Upper lobe of left lung (tissue), 6 donors: ENCODE results near the gene RBM20. TPM values are rescaled to one million over a fixed set of nuclear protein-coding genes. Genes with fewer than 3 reads are reported as not detected.
"Not testable (repeated sequence)": the region's sequence is repeated elsewhere in the genome, so short reads cannot be mapped to it uniquely, and the experiment has no call there.

ENCODE experiments used
- ATAC-seq, 2 donors: fragments of 200-7000 bp; cut with Tn5 transposase; one replicate each; pipeline ENCODE4 v1.9.1; 2022; ENCODE audit warnings: mild to moderate bottlenecking in 2 of 2, moderate library complexity in 2 of 2; ENCODE audit not compliant: low FRiP score in 2 of 2
- DNase-seq, 2 donors: peaks; one replicate each; pipeline ENCODE4 v3.0.0-alpha.2; 2019 to 2020
- H3K27ac ChIP-seq, 4 donors: fragments of 200-600 bp; sonication (generic); one replicate each; pipeline ENCODE4 v1.5.1; 2016 to 2019
- H3K27me3 ChIP-seq, 4 donors: fragments of 200-600 bp; sonication (generic); one replicate each; pipeline ENCODE4 v1.5.1; 2017 to 2019
- H3K36me3 ChIP-seq, 4 donors: fragments of 200-600 bp; sonication (generic); one replicate each; pipeline ENCODE4 v1.5.1; 2016 to 2019
- H3K4me1 ChIP-seq, 4 donors: fragments of 200-600 bp; sonication (generic); one replicate each; pipeline ENCODE4 v1.5.1; 2018 to 2019
- H3K4me3 ChIP-seq, 4 donors: fragments of 200-600 bp; sonication (generic); one replicate each; pipeline ENCODE4 v1.5.1; 2017 to 2019; ENCODE audit warnings: mild to moderate bottlenecking in 2 of 4, moderate library complexity in 1 of 4
- H3K9me3 ChIP-seq, 4 donors: fragments of 200-600 bp; sonication (generic); one replicate each; pipeline ENCODE4 v1.5.1; 2018 to 2019
- EP300 ChIP-seq, 4 donors: sonication (generic); formaldehyde crosslinking; IDR thresholded peaks; one replicate each; pipeline ENCODE4 v1.5.1; 2017; ENCODE audit warnings: antibody characterized with exemption in 4 of 4, control low read depth in 2 of 4
- POLR2A ChIP-seq, 4 donors: fragments of 450-650 bp; IDR thresholded peaks; one replicate each; pipeline ENCODE4 v1.5.1; 2016 to 2017; ENCODE audit warnings: antibody characterized with exemption in 4 of 4, mild to moderate bottlenecking in 2 of 4
- POLR2AphosphoS5 ChIP-seq, 2 donors: sonication (generic); formaldehyde crosslinking; IDR thresholded peaks; one replicate each; pipeline ENCODE4 v1.5.1; 2017; ENCODE audit warnings: antibody characterized with exemption in 2 of 2
- WGBS, 2 donors: methylation state at CpG; one replicate each; pipeline ENCODE4 v1.1.5; 2017 to 2018; 5-methylcytosine and 5-hydroxymethylcytosine counted together
- total RNA-seq, 6 donors: library from RNA; depleted of rRNA in 4 of 6; stranded (reverse); fragments of >200 nt in 4 of 6; gene quantifications; one replicate each; pipeline versions ENCODE4 v1.1.0 to v1.2.1, GENCODE V29; 2016 to 2021
- TF ChIP-seq, protein P1 (sequence below), 6 experiments: fragments of 450-650 bp in 4 of 6; fragments of 200-600 bp in 2 of 6; sonication (generic) in 2 of 6; IDR thresholded peaks; one replicate each; pipeline ENCODE4 v1.5.1; 2016 to 2019; ENCODE audit warnings: antibody characterized with exemption in 6 of 6
- donor health status: DM: no; HTN: no; CAD: no; lungs with moderate emphysema.
- donor health status: DM: no; HTN: yes; CAD: no; lungs with severe emphysema.

RBM20 gene
- total RNA-seq, 6 donors from 2014 or later: 0.11 to 7.5 (median 1.5) TPM

DNA sequence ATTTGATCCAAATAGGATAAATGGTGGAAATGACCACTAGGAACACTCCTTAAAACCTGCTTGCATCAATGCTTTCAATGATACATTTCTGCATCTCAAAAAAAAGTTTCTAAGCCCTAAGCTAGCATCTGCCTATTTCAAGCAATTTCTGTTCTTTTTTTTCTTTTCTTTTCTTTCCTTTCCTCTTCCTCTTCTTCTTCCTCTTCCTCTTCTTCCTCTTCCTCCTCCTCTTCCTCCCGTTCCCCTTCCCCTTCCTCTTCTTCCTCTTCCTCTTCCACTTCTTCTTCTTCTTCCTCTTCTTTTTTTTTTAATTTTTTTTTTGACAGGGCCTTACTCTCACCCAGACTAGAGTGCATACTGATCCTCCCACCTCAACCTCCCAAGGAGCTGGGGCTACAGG is 15.4 kb downstream of the RBM20 start:
- TF ChIP-seq, protein P1, sequence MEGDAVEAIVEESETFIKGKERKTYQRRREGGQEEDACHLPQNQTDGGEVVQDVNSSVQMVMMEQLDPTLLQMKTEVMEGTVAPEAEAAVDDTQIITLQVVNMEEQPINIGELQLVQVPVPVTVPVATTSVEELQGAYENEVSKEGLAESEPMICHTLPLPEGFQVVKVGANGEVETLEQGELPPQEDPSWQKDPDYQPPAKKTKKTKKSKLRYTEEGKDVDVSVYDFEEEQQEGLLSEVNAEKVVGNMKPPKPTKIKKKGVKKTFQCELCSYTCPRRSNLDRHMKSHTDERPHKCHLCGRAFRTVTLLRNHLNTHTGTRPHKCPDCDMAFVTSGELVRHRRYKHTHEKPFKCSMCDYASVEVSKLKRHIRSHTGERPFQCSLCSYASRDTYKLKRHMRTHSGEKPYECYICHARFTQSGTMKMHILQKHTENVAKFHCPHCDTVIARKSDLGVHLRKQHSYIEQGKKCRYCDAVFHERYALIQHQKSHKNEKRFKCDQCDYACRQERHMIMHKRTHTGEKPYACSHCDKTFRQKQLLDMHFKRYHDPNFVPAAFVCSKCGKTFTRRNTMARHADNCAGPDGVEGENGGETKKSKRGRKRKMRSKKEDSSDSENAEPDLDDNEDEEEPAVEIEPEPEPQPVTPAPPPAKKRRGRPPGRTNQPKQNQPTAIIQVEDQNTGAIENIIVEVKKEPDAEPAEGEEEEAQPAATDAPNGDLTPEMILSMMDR (IDR thresholded peaks at IDR 0.05): no peak
- TF ChIP-seq POLR2A (IDR thresholded peaks at IDR 0.05) (no peak), EP300 (IDR thresholded peaks at IDR 0.05) (no peak), POLR2AphosphoS5 (IDR thresholded peaks at IDR 0.05) (no peak)
- no peak for DNase-seq

DNA sequence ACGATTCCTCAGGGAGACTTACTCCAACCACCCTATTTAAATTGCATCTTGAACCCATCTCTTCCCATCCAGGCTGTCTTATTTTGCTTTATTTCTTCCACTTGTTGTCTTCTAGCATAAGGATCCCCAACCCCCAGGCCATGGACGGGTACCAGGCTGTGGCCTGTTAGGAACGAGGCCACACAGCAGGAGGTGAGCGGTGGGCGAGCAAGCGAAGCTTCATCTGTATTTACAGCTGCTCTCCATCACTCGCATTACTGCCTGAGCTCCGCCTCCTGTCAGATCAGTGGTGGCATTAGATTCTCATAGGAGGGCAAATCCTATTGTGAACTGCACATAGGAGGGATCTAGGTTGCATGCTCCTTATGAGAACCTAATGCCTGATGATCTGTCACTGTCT is 16.2 kb downstream of the RBM20 start:
- not testable (repeated sequence) for H3K9me3 ChIP-seq, H3K4me1 ChIP-seq, ATAC-seq, H3K27me3 ChIP-seq, H3K36me3 ChIP-seq, H3K27ac ChIP-seq, DNase-seq, H3K4me3 ChIP-seq
- WGBS, 2 donors: 83% methylated on average over 8 of the region's 8 CpGs

More for the DNA sequence above, 15.4 kb downstream of the RBM20 start:
- no peaks in the 10 kb centered on the region for H3K27me3 ChIP-seq
- no peaks in the 10 kb centered on the region for H3K9me3 ChIP-seq
- H3K4me1 ChIP-seq: no peaks in the 10 kb centered on the region
- no peak overlapping the region for H3K27ac ChIP-seq
- no peak for ATAC-seq
- no peak overlapping the region for H3K4me3 ChIP-seq
- no peaks in the 10 kb centered on the region for H3K36me3 ChIP-seq
- 61 to 67% methylated on average over 1 of the region's 1 CpG for WGBS, 2 donors

DNA sequence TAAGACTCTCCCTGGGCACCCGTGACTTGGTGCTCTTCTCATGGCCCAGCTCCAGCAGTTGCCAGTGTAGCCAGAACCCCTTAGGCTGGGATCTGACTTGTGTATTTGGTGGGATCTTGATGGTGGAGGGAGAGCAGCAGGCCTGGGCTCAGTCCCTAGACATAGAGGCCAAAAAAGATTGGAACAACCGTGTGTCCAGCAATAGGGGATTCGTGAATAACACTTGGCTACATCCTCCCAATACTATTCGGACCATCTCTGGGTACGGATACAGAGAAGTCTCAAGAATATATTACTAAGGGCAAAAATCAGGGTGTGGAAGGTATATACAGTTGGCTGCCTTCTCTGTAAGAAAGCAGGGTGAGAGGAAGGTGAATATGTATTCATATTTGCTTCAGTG is 17.2 kb downstream of the RBM20 start:
- no peak overlapping the region for H3K27ac ChIP-seq
- TF ChIP-seq POLR2A (IDR thresholded peaks at IDR 0.05): no peak
- no peak for TF ChIP-seq POLR2AphosphoS5 (IDR thresholded peaks at IDR 0.05)
- TF ChIP-seq, protein P1 (IDR thresholded peaks at IDR 0.05): no peak
- no peak for TF ChIP-seq EP300 (IDR thresholded peaks at IDR 0.05)
- H3K4me3 ChIP-seq: no peak overlapping the region
- no peaks in the 10 kb centered on the region for H3K27me3 ChIP-seq
- H3K9me3 ChIP-seq: no peaks in the 10 kb centered on the region
- 80 to 92% methylated on average over 5 of the region's 5 CpGs for WGBS, 2 donors
- no peaks in the 10 kb centered on the region for H3K36me3 ChIP-seq
- DNase-seq (no peak), ATAC-seq (no peak)
- no peaks in the 10 kb centered on the region for H3K4me1 ChIP-seq

DNA sequence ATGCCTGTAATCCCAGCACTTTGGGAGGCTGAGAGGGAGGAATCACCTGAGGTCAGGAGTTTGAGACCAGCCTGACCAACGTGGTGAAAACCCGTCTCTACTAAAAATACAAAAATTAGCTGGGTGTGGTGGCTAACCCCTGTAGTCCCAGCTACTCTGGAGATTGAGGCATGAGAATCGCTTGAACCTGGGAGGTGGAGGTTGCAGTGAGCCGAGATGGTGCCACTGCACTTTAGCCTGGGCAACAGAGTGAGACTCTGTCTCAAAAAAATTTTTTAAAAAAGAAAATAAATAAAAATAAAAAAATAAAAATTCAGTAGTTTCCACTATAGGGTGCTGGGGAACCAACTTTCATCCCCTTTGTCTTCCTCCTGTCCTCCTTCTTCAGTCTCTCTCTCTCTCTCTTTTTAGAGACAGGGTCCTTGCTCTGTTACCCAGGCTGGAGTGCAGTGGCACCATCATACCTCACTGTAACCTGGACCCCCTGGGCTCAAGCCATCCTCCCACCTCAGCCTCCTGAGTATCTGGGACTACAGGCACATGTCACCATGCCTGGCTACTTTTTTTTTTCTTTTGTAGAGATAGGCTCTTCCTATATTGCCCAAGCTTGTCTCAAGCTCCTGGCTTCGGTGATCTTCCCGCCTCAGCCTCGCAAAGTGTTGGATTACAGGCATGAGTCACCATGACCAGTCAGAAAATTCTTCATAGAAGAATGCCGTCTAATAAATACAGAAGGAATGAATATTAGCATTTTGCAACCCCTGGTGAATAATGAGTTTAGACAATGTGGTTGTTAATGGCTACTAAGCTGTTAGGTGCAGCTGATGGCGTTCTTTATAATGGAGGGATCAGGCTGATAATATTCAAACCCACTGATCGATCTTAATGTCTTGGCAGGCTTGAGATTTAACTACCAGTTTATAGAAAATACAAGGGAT is 20.6 kb downstream of the RBM20 start:
- DNase-seq (no peak), ATAC-seq (peak in 1 of 2 donors; percentile 65)
- no peak for TF ChIP-seq POLR2AphosphoS5 (IDR thresholded peaks at IDR 0.05)
- TF ChIP-seq, protein P1 (IDR thresholded peaks at IDR 0.05): no peak
- no peak for TF ChIP-seq EP300 (IDR thresholded peaks at IDR 0.05)
- TF ChIP-seq POLR2A (IDR thresholded peaks at IDR 0.05): no peak
- H3K9me3 ChIP-seq: no peaks in the 10 kb centered on the region
- no peak overlapping the region for H3K4me3 ChIP-seq
- no peaks in the 10 kb centered on the region for H3K36me3 ChIP-seq
- no peaks in the 10 kb centered on the region for H3K27me3 ChIP-seq
- no peak overlapping the region for H3K27ac ChIP-seq
- no peaks in the 10 kb centered on the region for H3K4me1 ChIP-seq
- WGBS, 2 donors: 77 to 80% methylated on average over 10 of the region's 10 CpGs

DNA sequence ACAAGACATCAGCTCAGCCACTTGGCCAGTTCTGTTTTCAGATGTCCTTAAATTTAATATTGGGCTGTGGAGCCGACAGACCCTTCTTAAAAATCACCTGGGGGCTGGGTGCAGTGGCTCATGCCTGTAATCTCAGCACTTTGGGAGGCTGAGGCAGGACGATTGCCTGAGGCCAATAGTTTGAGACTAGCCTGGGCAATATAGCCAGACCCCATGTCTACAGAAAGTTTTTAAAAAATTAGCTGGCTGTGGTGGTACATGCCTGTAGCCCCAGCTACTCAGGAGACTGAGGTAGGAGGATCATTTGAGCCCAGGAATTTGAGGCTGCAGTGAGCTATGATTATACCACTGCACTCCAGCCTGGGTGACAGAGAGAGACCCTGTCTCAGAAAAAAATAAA is 22.1 kb downstream of the RBM20 start:
- H3K4me1 ChIP-seq, DNase-seq, H3K36me3 ChIP-seq, H3K27me3 ChIP-seq, ATAC-seq, H3K9me3 ChIP-seq, H3K4me3 ChIP-seq, H3K27ac ChIP-seq: not testable (repeated sequence)
- WGBS, 2 donors: 50 to 59% methylated on average over 1 of the region's 2 CpGs

DNA sequence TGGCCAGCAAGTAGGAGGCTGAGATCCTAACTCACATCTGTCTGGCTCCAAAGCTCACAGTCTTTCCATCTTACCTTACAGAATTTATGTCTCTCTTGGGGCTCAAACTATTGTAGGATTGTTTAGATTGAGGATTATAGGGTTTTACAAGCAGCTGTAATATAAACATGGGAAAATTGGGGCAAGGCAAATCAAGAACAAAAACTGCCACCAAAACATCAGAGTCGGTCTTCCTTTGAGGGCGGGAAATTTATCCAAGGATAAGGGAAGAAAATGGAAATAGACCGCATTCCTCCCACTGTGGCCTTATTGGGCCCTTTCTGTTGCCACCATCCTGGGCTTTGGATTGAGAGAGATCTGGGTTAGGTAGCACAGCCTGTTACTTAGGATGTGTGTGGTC is 22.5 kb downstream of the RBM20 start:
- WGBS, 2 donors: 80 to 84% methylated on average over 3 of the region's 3 CpGs
- TF ChIP-seq, protein P1 (IDR thresholded peaks at IDR 0.05): no peak
- TF ChIP-seq POLR2A (IDR thresholded peaks at IDR 0.05): no peak
- no peak for TF ChIP-seq EP300 (IDR thresholded peaks at IDR 0.05)
- no peak for TF ChIP-seq POLR2AphosphoS5 (IDR thresholded peaks at IDR 0.05)
- ATAC-seq (no peak), DNase-seq (no peak)
- Histone ChIP-seq H3K36me3 (no peaks in the 10 kb centered on the region), H3K4me3 (no peak overlapping the region), H3K27me3 (peaks cover 0 to 2% (median 0%) of the 10 kb centered on the region in 4 donors), H3K9me3 (no peaks in the 10 kb centered on the region), H3K4me1 (no peaks in the 10 kb centered on the region), H3K27ac (no peak overlapping the region)
